ENCODE data around the gene DNAJC16.
"Not testable (repeated sequence)": the region's sequence is repeated elsewhere in the genome, so short reads cannot be mapped to it uniquely, and the experiment has no call there.

DNA sequence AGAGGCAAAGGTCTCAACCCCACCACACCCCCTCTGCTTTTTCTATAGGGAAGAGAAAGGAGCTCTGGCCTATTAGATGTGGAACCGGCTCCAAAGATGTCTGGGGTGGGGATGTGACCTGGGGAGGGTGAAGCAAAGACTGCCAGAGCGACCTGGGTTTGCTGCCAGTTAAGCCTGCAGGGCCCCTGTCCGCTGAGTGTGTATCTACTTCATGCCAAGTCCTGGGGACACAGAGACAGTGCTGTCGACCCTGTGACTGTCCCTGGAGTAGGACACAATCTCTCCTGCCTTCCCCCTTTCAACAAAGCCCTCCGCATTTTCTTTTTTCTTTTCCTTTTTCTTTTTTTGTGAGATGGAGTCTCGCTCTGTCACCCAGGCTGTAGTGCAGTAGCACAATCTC is 44.2 kb upstream of the DNAJC16 start:
- not testable (repeated sequence) for TF ChIP-seq EP300 (IDR thresholded peaks at IDR 0.05; ENCODE audit: low read depth in 2 of 2, low read length in 2 of 2); EP300 (CRISPR knock-in tag; IDR thresholded peaks at IDR 0.05; ENCODE audit: borderline replicate concordance); CREB1 (IDR thresholded peaks at IDR 0.05); CREB1 (CRISPR knock-in tag; IDR thresholded peaks at IDR 0.05)
- TF ChIP-seq, protein P1, sequence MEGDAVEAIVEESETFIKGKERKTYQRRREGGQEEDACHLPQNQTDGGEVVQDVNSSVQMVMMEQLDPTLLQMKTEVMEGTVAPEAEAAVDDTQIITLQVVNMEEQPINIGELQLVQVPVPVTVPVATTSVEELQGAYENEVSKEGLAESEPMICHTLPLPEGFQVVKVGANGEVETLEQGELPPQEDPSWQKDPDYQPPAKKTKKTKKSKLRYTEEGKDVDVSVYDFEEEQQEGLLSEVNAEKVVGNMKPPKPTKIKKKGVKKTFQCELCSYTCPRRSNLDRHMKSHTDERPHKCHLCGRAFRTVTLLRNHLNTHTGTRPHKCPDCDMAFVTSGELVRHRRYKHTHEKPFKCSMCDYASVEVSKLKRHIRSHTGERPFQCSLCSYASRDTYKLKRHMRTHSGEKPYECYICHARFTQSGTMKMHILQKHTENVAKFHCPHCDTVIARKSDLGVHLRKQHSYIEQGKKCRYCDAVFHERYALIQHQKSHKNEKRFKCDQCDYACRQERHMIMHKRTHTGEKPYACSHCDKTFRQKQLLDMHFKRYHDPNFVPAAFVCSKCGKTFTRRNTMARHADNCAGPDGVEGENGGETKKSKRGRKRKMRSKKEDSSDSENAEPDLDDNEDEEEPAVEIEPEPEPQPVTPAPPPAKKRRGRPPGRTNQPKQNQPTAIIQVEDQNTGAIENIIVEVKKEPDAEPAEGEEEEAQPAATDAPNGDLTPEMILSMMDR (CRISPR knock-in tag; IDR thresholded peaks at IDR 0.05) = not testable (repeated sequence)

Data from HepG2 (cell line).